Hepatocyte (in vitro differentiated cells): ENCODE measurements around the gene TPD52L2. TPM values are rescaled to one million over a fixed set of nuclear protein-coding genes. Genes with fewer than 3 reads are reported as not detected.
A peak's percentile ranks its signal among the peaks of the same experiment; 100 is the strongest.

ENCODE experiments used
- DNase-seq: peaks from one replicate; pipeline ENCODE4 v3.0.0-alpha.2; 2016; ENCODE audit warnings: low spot score
- H2AFZ ChIP-seq: fragments of 200-600 bp; sonication (generic); 2 replicates; pipeline ENCODE4 v1.6.0; 2016; ENCODE audit warnings: antibody characterized with exemption, mild to moderate bottlenecking
- H3K27ac ChIP-seq: fragments of 200-600 bp; sonication (generic); 2 replicates; pipeline ENCODE4 v1.5.1; 2016; ENCODE audit warnings: mild to moderate bottlenecking
- H3K27me3 ChIP-seq: fragments of 200-600 bp; sonication (generic); 2 replicates; pipeline ENCODE4 v1.6.1; 2016
- H3K36me3 ChIP-seq: fragments of 200-600 bp; sonication (generic); replicated peaks from 2 replicates; pipeline ENCODE4 v1.5.1; 2016; ENCODE audit warnings: low read depth; ENCODE audit not compliant: insufficient read depth
- H3K4me1 ChIP-seq: fragments of 200-600 bp; sonication (generic); 2 replicates; pipeline ENCODE4 v1.5.1; 2016; ENCODE audit warnings: mild to moderate bottlenecking, moderate library complexity; ENCODE audit not compliant: insufficient read depth
- H3K4me2 ChIP-seq: fragments of 200-600 bp; sonication (generic); 2 replicates; pipeline ENCODE4 v1.6.0; 2016
- H3K4me3 ChIP-seq: fragments of 200-600 bp; sonication (generic); 2 replicates; pipeline ENCODE4 v1.5.1; 2016; ENCODE audit warnings: mild to moderate bottlenecking
- H3K79me2 ChIP-seq: fragments of 200-600 bp; sonication (generic); 2 replicates; pipeline ENCODE4 v1.6.0; 2017; ENCODE audit warnings: mild to moderate bottlenecking
- H3K9me2 ChIP-seq: fragments of 200-600 bp; sonication (generic); replicated peaks from 2 replicates; pipeline ENCODE4 v1.6.0; 2017; ENCODE audit warnings: mild to moderate bottlenecking; ENCODE audit not compliant: insufficient read depth
- H3K9me3 ChIP-seq: fragments of 200-600 bp; sonication (generic); 2 replicates; pipeline ENCODE4 v1.5.1; 2016; ENCODE audit warnings: low read depth, mild to moderate bottlenecking
- H4K20me1 ChIP-seq: fragments of 200-600 bp; sonication (generic); 2 replicates; pipeline ENCODE4 v1.6.0; 2016; ENCODE audit warnings: mild to moderate bottlenecking; ENCODE audit not compliant: insufficient read depth, poor library complexity, severe bottlenecking
- CTCF ChIP-seq: fragments of 200-600 bp; sonication (generic); IDR thresholded peaks from 2 replicates; pipeline ENCODE4 v1.5.1; 2016; ENCODE audit warnings: antibody characterized with exemption, mild to moderate bottlenecking; ENCODE audit not compliant: poor library complexity
- EZH2 ChIP-seq: fragments of 200-600 bp; sonication (generic); IDR thresholded peaks from 2 replicates; pipeline ENCODE4 v1.6.1; 2016; ENCODE audit warnings: antibody characterized with exemption, mild to moderate bottlenecking, borderline replicate concordance
- EZH2phosphoT487 ChIP-seq: fragments of 200-600 bp; sonication (generic); IDR thresholded peaks from one replicate; pipeline ENCODE4 v1.6.1; 2018; ENCODE audit warnings: antibody characterized with exemption, mild to moderate bottlenecking, low read depth, moderate library complexity; ENCODE audit not compliant: unreplicated experiment, severe bottlenecking
- WGBS: methylation state at CpG from one replicate; pipeline ENCODE4 v1.1.6; 2016; ENCODE audit warnings: low lambda C conversion rate; ENCODE audit errors: missing lambda C conversion rate; 5-methylcytosine and 5-hydroxymethylcytosine counted together
- polyA plus RNA-seq: library from polyadenylated mRNA; unstranded; fragments of >200 nt; fragmentation: Nextera tagmentation; extraction: Ambion mirVana; gene quantifications from 2 replicates; pipeline ENCODE4 v1.2.1, GENCODE V29; 2016
- total RNA-seq: library from RNA; depleted of rRNA; stranded (reverse); fragments of >200 nt; gene quantifications from 2 replicates; pipeline ENCODE4 v1.2.3, GENCODE V29; 2014

Gene TPD52L2
- total and polyA plus RNA-seq, 2 experiments from 2014 or later, result 83.2 to 93.8 TPM

DNA sequence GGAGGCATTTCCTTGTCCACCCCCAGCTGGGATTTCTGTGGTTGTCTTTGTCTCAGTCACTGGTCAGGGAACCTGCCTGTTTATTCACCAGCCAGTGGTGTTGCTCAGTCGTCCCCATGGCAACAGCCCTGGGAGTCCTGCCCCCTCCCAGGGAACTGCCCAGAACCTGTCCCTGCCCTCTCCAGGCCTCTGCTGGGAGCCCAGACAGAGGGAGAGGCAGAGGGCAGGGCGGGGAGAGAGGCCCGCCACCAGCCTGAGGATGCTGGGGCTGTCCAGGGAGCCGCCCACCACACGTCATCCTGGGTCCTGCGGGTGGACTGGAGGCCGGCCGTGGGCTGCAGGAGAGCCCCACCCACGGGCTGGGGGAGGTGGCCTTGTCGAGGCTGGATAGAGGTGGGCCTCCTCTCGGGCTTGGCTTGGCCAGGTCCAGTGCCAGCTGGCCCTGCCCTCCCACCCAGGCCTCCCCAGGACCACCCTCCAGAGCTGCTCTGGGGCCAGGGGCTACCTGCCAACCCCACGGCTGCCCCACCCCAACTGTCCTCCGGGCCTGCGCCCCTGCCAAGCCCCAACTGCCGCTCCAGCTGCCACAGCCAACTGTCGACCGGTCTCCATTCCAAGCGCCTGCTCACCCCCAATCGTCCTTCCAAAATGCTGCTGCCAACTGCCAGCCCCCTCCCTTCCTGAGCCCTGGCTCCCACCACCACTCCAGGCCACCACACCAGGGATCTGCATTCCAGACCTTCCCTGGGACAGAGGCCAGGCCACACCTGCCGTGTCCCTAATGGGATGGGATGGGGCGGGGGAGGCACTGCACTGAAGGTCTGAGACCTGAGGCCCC, 29.8 kb upstream of the TPD52L2 start:
- no peak for TF ChIP-seq CTCF
- Histone ChIP-seq H4K20me1 (no peaks in the 10 kb centered on the region), H3K4me1 (peaks cover 15% of the 10 kb centered on the region), H3K4me3 (no peak overlapping the region), H3K4me2 (peak overlapping the region; percentile 45), H3K27me3 (no peaks in the 10 kb centered on the region), H3K9me2 (no peaks in the 10 kb centered on the region), H2AFZ (no peak overlapping the region), H3K9me3 (no peaks in the 10 kb centered on the region), H3K27ac (peak overlapping the region; percentile 49), H3K36me3 (no peaks in the 10 kb centered on the region), H3K79me2 (no peaks in the 10 kb centered on the region)
- peak; percentile 96 for DNase-seq
- WGBS, result 52% methylated on average over 17 of the region's 21 CpGs

GRCh38 chr20:63836458-63837344, 28.4 kb upstream of the TPD52L2 start:
- Histone ChIP-seq H3K9me2 (no peaks in the 10 kb centered on the region), H3K79me2 (no peaks in the 10 kb centered on the region), H3K27ac (no peak overlapping the region), H3K36me3 (no peaks in the 10 kb centered on the region), H3K9me3 (no peaks in the 10 kb centered on the region), H3K4me1 (peaks cover 15% of the 10 kb centered on the region), H3K4me2 (no peak overlapping the region), H3K27me3 (no peaks in the 10 kb centered on the region), H4K20me1 (no peaks in the 10 kb centered on the region), H2AFZ (no peak overlapping the region), H3K4me3 (no peak overlapping the region)
- no peak for DNase-seq
- WGBS, result 84% methylated on average over 18 of the region's 27 CpGs
- TF ChIP-seq EZH2phosphoT487 (no peak), EZH2 (no peak), CTCF (no peak)

GRCh38 chr20:63837479-63837878, 27.6 kb upstream of the TPD52L2 start:
- no peak overlapping the region for H3K4me3 ChIP-seq
- H3K27me3 ChIP-seq, result no peaks in the 10 kb centered on the region
- no peak overlapping the region for H2AFZ ChIP-seq
- peaks cover 15% of the 10 kb centered on the region for H3K4me1 ChIP-seq
- DNase-seq, result no peak
- WGBS, result 83% methylated on average over 8 of the region's 8 CpGs
- no peak overlapping the region for H3K4me2 ChIP-seq
- H3K9me2 ChIP-seq, result no peaks in the 10 kb centered on the region
- no peaks in the 10 kb centered on the region for H3K36me3 ChIP-seq
- H4K20me1 ChIP-seq, result no peaks in the 10 kb centered on the region
- no peak for TF ChIP-seq EZH2
- TF ChIP-seq CTCF, result no peak
- TF ChIP-seq EZH2phosphoT487, result no peak
- no peaks in the 10 kb centered on the region for H3K9me3 ChIP-seq
- no peak overlapping the region for H3K27ac ChIP-seq
- no peaks in the 10 kb centered on the region for H3K79me2 ChIP-seq
